Sigmoid colon (tissue), 4 donors: Measurements from ENCODE around the gene PRSS27.

Experiments used
- EP300 ChIP-seq, 4 donors: sonication (generic); formaldehyde crosslinking; IDR thresholded peaks; one replicate each; pipeline ENCODE4 v1.6.1; 2017; ENCODE audit warnings: antibody characterized with exemption in 4 of 4
- POLR2A ChIP-seq, 2 donors: fragments of 450-650 bp; IDR thresholded peaks; one replicate each; pipeline ENCODE4 v1.6.1; 2016; ENCODE audit warnings: antibody characterized with exemption in 2 of 2, mild to moderate bottlenecking in 2 of 2, moderate library complexity in 2 of 2
- POLR2AphosphoS5 ChIP-seq, 4 donors: sonication (generic); formaldehyde crosslinking; IDR thresholded peaks; one replicate each; pipeline ENCODE4 v1.6.1; 2017; ENCODE audit warnings: antibody characterized with exemption in 4 of 4
- TF ChIP-seq, protein P1 (sequence below), 4 experiments: fragments of 450-650 bp in 3 of 4; fragments of 200-600 bp in 1 of 4; IDR thresholded peaks; one replicate each; pipeline ENCODE4 v1.5.1; 2016 to 2019; ENCODE audit warnings: antibody characterized with exemption in 4 of 4, mild to moderate bottlenecking in 3 of 4, moderate library complexity in 2 of 4

DNA sequence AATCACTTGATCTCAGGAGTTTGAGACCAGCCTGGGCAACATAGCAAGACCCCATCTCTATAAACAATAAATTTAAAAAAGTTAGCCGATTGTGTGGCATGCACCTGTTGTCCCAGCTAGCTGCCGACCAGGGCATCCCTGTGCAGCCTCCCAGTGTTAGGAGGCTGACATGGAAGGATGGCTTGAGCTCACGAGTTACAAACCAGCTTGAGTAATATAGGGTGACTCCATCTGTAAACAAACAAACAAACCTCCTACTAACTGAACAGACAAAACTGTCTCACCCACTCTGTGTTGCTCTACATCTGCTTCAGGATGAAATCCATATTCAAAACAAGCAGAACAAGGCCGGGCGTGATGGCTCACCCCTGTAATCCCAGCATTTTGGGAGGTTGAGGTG is 6.9 kb upstream of the PRSS27 start:
- TF ChIP-seq POLR2A (IDR thresholded peaks at IDR 0.05) (no peak), EP300 (IDR thresholded peaks at IDR 0.05) (no peak), POLR2AphosphoS5 (IDR thresholded peaks at IDR 0.05) (no peak)
- TF ChIP-seq, protein P1, sequence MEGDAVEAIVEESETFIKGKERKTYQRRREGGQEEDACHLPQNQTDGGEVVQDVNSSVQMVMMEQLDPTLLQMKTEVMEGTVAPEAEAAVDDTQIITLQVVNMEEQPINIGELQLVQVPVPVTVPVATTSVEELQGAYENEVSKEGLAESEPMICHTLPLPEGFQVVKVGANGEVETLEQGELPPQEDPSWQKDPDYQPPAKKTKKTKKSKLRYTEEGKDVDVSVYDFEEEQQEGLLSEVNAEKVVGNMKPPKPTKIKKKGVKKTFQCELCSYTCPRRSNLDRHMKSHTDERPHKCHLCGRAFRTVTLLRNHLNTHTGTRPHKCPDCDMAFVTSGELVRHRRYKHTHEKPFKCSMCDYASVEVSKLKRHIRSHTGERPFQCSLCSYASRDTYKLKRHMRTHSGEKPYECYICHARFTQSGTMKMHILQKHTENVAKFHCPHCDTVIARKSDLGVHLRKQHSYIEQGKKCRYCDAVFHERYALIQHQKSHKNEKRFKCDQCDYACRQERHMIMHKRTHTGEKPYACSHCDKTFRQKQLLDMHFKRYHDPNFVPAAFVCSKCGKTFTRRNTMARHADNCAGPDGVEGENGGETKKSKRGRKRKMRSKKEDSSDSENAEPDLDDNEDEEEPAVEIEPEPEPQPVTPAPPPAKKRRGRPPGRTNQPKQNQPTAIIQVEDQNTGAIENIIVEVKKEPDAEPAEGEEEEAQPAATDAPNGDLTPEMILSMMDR (IDR thresholded peaks at IDR 0.05): no peak
